ENCODE measurements around the gene PLCB1.

PLCB1 gene

DNA sequence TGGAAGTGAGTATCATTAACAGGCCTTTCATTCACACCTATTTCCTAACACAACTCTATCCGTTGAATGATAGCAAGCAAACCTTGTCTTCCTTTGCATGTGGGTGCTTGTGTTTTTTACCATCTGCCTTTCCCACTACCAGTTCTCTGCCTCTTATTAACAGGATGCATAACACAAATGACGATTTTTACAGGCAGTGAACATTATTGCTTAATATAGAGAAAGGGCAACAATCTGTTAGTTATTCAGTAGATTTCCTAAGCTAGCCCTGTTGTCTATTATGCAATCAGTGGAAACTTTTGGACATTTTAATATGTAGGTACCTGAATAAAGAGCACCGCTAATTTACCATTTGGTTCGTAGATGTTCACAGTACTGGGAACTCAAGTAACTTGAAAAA is 588.0 kb downstream of the PLCB1 start:
- Histone ChIP-seq H3K4me1 (ENCODE audit: insufficient read depth, low read length, poor library complexity, severe bottlenecking) (no peaks in the 10 kb centered on the region), H3K79me2 (ENCODE audit: insufficient read depth, low read length) (no peaks in the 10 kb centered on the region), H3F3A (ENCODE audit: low read depth) (no peaks in the 10 kb centered on the region), H3K36me3 (ENCODE audit: insufficient read depth, low read length) (peaks cover 3% of the 10 kb centered on the region; the same call in 1 of the 2 replicates), H2AFZ (ENCODE audit: low read length) (no peak overlapping the region), H3K9ac (ENCODE audit: low read depth, low read length, poor library complexity, severe bottlenecking) (no peak overlapping the region), H3K4me3 (ENCODE audit: low read length, poor library complexity, severe bottlenecking) (no peak overlapping the region), H4K20me1 (ENCODE audit: insufficient read depth, low read length, poor library complexity, severe bottlenecking) (no peaks in the 10 kb centered on the region), H3K9me2 (replicated peaks; ENCODE audit: low read depth, low read length) (no peaks in the 10 kb centered on the region), H3K9me3 (ENCODE audit: insufficient read depth, low read depth, low read length) (no peaks in the 10 kb centered on the region), H3K4me2 (ENCODE audit: low read depth, low read length, poor library complexity, severe bottlenecking) (no peak overlapping the region), H3K27me3 (ENCODE audit: insufficient read depth, low read length, poor library complexity, severe bottlenecking) (no peaks in the 10 kb centered on the region)
- TF ChIP-seq EZH2phosphoT487 (IDR thresholded peaks at IDR 0.05; ENCODE audit: borderline replicate concordance) = no peak
- TF ChIP-seq, protein P1, sequence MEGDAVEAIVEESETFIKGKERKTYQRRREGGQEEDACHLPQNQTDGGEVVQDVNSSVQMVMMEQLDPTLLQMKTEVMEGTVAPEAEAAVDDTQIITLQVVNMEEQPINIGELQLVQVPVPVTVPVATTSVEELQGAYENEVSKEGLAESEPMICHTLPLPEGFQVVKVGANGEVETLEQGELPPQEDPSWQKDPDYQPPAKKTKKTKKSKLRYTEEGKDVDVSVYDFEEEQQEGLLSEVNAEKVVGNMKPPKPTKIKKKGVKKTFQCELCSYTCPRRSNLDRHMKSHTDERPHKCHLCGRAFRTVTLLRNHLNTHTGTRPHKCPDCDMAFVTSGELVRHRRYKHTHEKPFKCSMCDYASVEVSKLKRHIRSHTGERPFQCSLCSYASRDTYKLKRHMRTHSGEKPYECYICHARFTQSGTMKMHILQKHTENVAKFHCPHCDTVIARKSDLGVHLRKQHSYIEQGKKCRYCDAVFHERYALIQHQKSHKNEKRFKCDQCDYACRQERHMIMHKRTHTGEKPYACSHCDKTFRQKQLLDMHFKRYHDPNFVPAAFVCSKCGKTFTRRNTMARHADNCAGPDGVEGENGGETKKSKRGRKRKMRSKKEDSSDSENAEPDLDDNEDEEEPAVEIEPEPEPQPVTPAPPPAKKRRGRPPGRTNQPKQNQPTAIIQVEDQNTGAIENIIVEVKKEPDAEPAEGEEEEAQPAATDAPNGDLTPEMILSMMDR (conservative IDR thresholded peaks at IDR 0.05; ENCODE audit: low read length) = no peak

DNA sequence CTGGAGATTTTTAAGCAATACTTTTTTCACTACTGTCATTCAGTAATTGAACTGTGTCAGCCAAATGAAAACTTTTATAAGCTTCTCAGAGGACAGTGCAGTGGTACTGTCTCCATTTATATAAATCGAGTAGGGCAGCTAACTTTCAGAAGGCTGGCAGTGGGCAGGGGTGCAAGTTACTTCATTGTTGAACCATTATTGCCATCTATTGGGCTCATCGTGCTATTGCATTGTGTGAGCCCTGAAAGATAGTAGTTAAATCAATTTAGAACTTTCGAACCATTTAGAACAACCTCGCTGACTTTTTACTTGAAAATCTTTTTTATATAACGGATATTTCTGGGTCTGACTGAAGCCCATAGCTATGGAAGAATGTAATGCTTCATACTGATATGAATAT is 589.0 kb downstream of the PLCB1 start:
- H3K4me2 ChIP-seq (ENCODE audit: low read depth, low read length, poor library complexity, severe bottlenecking) = no peak overlapping the region
- TF ChIP-seq EZH2phosphoT487 (IDR thresholded peaks at IDR 0.05; ENCODE audit: borderline replicate concordance) = no peak
- TF ChIP-seq, protein P1 (conservative IDR thresholded peaks at IDR 0.05; ENCODE audit: low read length) = peak; percentile 90
- H3K4me3 ChIP-seq (ENCODE audit: low read length, poor library complexity, severe bottlenecking) = no peak overlapping the region

DNA sequence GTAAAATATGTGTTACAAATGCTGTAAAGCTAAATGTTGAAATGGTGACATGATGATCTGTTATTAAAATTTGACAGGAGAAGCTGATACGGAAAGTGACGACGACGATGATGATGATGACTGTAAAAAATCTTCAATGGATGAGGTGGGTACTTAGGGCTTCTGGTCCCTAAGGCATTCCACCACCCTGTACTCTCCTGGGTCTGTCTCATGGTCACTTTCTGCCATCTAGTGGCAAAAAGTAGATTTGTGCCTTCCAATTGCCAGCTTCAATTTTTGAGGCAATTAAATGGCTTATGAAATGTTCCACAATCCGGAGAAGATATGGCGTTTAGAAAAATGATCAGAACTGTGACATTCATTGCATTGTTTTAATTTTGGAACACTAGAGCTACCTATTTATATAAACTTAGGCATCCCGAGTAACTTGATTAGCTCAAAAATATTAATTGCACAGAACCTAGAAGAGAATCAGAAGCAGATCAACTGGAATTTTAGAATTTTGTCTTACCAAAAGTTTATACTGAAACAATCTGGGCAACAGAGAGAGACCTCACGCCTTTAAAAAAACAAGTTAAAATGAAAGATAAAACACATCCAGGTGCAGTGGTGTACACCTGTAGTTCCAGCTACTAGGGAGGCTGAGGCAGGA is 590.3 kb downstream of the PLCB1 start:
- no peak overlapping the region for H3K9ac ChIP-seq (ENCODE audit: low read depth, low read length, poor library complexity, severe bottlenecking)
- no peaks in the 10 kb centered on the region for H3K27me3 ChIP-seq (ENCODE audit: insufficient read depth, low read length, poor library complexity, severe bottlenecking)
- peaks cover 7% of the 10 kb centered on the region for H3K36me3 ChIP-seq (ENCODE audit: insufficient read depth, low read length)
- H3K9me2 ChIP-seq (replicated peaks; ENCODE audit: low read depth, low read length) = no peaks in the 10 kb centered on the region
- H2AFZ ChIP-seq (ENCODE audit: low read length) = no peak overlapping the region
- TF ChIP-seq EZH2phosphoT487 (IDR thresholded peaks at IDR 0.05; ENCODE audit: borderline replicate concordance) = no peak
- TF ChIP-seq, protein P1 (conservative IDR thresholded peaks at IDR 0.05; ENCODE audit: low read length) = peak; percentile 94
- no peak overlapping the region for H3K4me2 ChIP-seq (ENCODE audit: low read depth, low read length, poor library complexity, severe bottlenecking)
- no peaks in the 10 kb centered on the region for H3F3A ChIP-seq (ENCODE audit: low read depth)
- no peaks in the 10 kb centered on the region for H4K20me1 ChIP-seq (ENCODE audit: insufficient read depth, low read length, poor library complexity, severe bottlenecking)
- H3K9me3 ChIP-seq (ENCODE audit: insufficient read depth, low read depth, low read length) = no peaks in the 10 kb centered on the region
- H3K4me1 ChIP-seq (ENCODE audit: insufficient read depth, low read length, poor library complexity, severe bottlenecking) = no peaks in the 10 kb centered on the region
- no peak overlapping the region for H3K4me3 ChIP-seq (ENCODE audit: low read length, poor library complexity, severe bottlenecking)
- H3K79me2 ChIP-seq (ENCODE audit: insufficient read depth, low read length) = no peaks in the 10 kb centered on the region

More for the DNA sequence above, 589.0 kb downstream of the PLCB1 start:
- Histone ChIP-seq H3K9ac (ENCODE audit: low read depth, low read length, poor library complexity, severe bottlenecking) (no peak overlapping the region), H3K36me3 (ENCODE audit: insufficient read depth, low read length) (peaks cover 3% of the 10 kb centered on the region; the same call in 1 of the 2 replicates), H2AFZ (ENCODE audit: low read length) (no peak overlapping the region), H3K27me3 (ENCODE audit: insufficient read depth, low read length, poor library complexity, severe bottlenecking) (no peaks in the 10 kb centered on the region), H3K9me3 (ENCODE audit: insufficient read depth, low read depth, low read length) (no peaks in the 10 kb centered on the region), H3K79me2 (ENCODE audit: insufficient read depth, low read length) (no peaks in the 10 kb centered on the region), H4K20me1 (ENCODE audit: insufficient read depth, low read length, poor library complexity, severe bottlenecking) (no peaks in the 10 kb centered on the region), H3K4me1 (ENCODE audit: insufficient read depth, low read length, poor library complexity, severe bottlenecking) (no peaks in the 10 kb centered on the region), H3F3A (ENCODE audit: low read depth) (no peaks in the 10 kb centered on the region), H3K9me2 (replicated peaks; ENCODE audit: low read depth, low read length) (no peaks in the 10 kb centered on the region)
